Spinal cord (tissue), 10 donors: ENCODE data around the gene NEURL1. TPM values are rescaled to one million over a fixed set of nuclear protein-coding genes. Genes with fewer than 3 reads are reported as not detected.
"Not testable (repeated sequence)": the region's sequence is repeated elsewhere in the genome, so short reads cannot be mapped to it uniquely, and the experiment has no call there.

ENCODE experiments used
- DNase-seq, 6 donors: peaks; one replicate each; pipeline versions ENCODE4 v3.0.0 to v3.0.0-alpha.2; 2013 to 2015; ENCODE audit warnings: low spot score in 6 of 6, low read depth in 4 of 6
- H3K27ac ChIP-seq: one replicate; pipeline ENCODE4 v1.5.1; 2013; ENCODE audit warnings: low read depth, low read length, control low read depth
- H3K27me3 ChIP-seq: one replicate; pipeline ENCODE4 v1.6.1; 2013; ENCODE audit warnings: low read length; ENCODE audit not compliant: control insufficient read depth, insufficient read depth
- H3K36me3 ChIP-seq: one replicate; pipeline ENCODE4 v1.6.1; 2013; ENCODE audit warnings: low read length; ENCODE audit not compliant: control insufficient read depth, insufficient read depth
- H3K4me1 ChIP-seq: one replicate; pipeline ENCODE4 v1.6.1; 2013; ENCODE audit warnings: low read length; ENCODE audit not compliant: control insufficient read depth, insufficient read depth
- H3K4me3 ChIP-seq: one replicate; pipeline ENCODE4 v1.5.1; 2013; ENCODE audit warnings: low read depth, low read length, control low read depth
- H3K9me3 ChIP-seq: one replicate; pipeline ENCODE4 v1.6.1; 2013; ENCODE audit warnings: low read length; ENCODE audit not compliant: control insufficient read depth, insufficient read depth
- WGBS: methylation state at CpG from one replicate; pipeline ENCODE4 v1.1.5; 2013; ENCODE audit warnings: missing lambda C conversion rate; ENCODE audit not compliant: insufficient coverage; 5-methylcytosine and 5-hydroxymethylcytosine counted together
- polyA plus RNA-seq, 2 donors: library from polyadenylated mRNA; unstranded; fragments of 120-200 nt; gene quantifications; one replicate each; pipeline ENCODE4 v1.2.1, GENCODE V29; 2013; ENCODE audit not compliant: insufficient read length in 2 of 2
- total RNA-seq, 2 donors: library from RNA; depleted of rRNA in 1 of 2; stranded (reverse); fragments of 120-200 nt in 1 of 2; fragments of >200 nt in 1 of 2; gene quantifications; one replicate each; pipeline versions ENCODE4 v1.2.3 to v1.2.4, GENCODE V29; 2013 to 2014
- donor health status: healthy.

Gene NEURL1
- total and polyA plus RNA-seq, 4 donors, result 7.3 to 34.8 (median 18.2) TPM

GRCh38 chr10:103603382-103603781 lies 109.9 kb downstream of the NEURL1 start:
- Histone ChIP-seq H3K4me3 (no peak overlapping the region), H3K9me3 (no peaks in the 10 kb centered on the region), H3K27me3 (no peaks in the 10 kb centered on the region), H3K36me3 (peaks cover 36% of the 10 kb centered on the region), H3K27ac (no peak overlapping the region), H3K4me1 (peaks cover 20% of the 10 kb centered on the region)
- no peak for DNase-seq
- 96% methylated on average over 23 of the region's 23 CpGs for WGBS

- Histone ChIP-seq H3K27me3 (no peaks in the 10 kb centered on the region), H3K9me3 (no peaks in the 10 kb centered on the region), H3K4me1 (peaks cover 5% of the 10 kb centered on the region), H3K27ac (no peak overlapping the region), H3K4me3 (no peak overlapping the region), H3K36me3 (peaks cover 31% of the 10 kb centered on the region)
- peak in 1 of 6 donors; percentile 41 for DNase-seq
- WGBS, result 92% methylated on average over 12 of the region's 12 CpGs
Observed at GRCh38 chr10:103605359-103606096, 112.0 kb downstream of the NEURL1 start.

GRCh38 chr10:103606097-103606438 lies 112.6 kb downstream of the NEURL1 start:
- H3K36me3 ChIP-seq, result peaks cover 34% of the 10 kb centered on the region
- not testable (repeated sequence) for H3K9me3 ChIP-seq, H3K27ac ChIP-seq, DNase-seq, H3K4me1 ChIP-seq, H3K27me3 ChIP-seq, H3K4me3 ChIP-seq
- 83% methylated on average over 1 of the region's 1 CpG for WGBS

GRCh38 chr10:103607051-103607450 lies 113.5 kb downstream of the NEURL1 start:
- not testable (repeated sequence) for H3K27ac ChIP-seq, H3K27me3 ChIP-seq, H3K4me1 ChIP-seq, H3K4me3 ChIP-seq, DNase-seq, H3K9me3 ChIP-seq
- peaks cover 29% of the 10 kb centered on the region for H3K36me3 ChIP-seq
- 96% methylated on average over 15 of the region's 32 CpGs for WGBS

GRCh38 chr10:103608056-103608455 lies 114.6 kb downstream of the NEURL1 start:
- H3K27ac ChIP-seq, H3K4me3 ChIP-seq, H3K9me3 ChIP-seq, H3K27me3 ChIP-seq, H3K4me1 ChIP-seq, DNase-seq: not testable (repeated sequence)
- WGBS, result 87% methylated on average over 5 of the region's 11 CpGs
- H3K36me3 ChIP-seq, result peaks cover 25% of the 10 kb centered on the region

- Histone ChIP-seq H3K4me1 (peaks cover under 1% of the 10 kb centered on the region), H3K4me3 (no peak overlapping the region), H3K36me3 (peaks cover 19% of the 10 kb centered on the region), H3K27me3 (no peaks in the 10 kb centered on the region), H3K9me3 (no peaks in the 10 kb centered on the region), H3K27ac (no peak overlapping the region)
- 86% methylated on average over 5 of the region's 8 CpGs for WGBS
- DNase-seq, result no peak
Observed at GRCh38 chr10:103609231-103610082, 116.0 kb downstream of the NEURL1 start.

GRCh38 chr10:103610083-103610472 lies 116.6 kb downstream of the NEURL1 start:
- H3K27ac ChIP-seq, result no peak overlapping the region
- no peaks in the 10 kb centered on the region for H3K9me3 ChIP-seq
- no peak for DNase-seq
- WGBS, result 0% methylated on average over 1 of the region's 2 CpGs
- peaks cover 19% of the 10 kb centered on the region for H3K36me3 ChIP-seq
- H3K27me3 ChIP-seq, result no peaks in the 10 kb centered on the region
- H3K4me1 ChIP-seq, result peaks cover 7% of the 10 kb centered on the region
- no peak overlapping the region for H3K4me3 ChIP-seq

GRCh38 chr10:103610921-103611511 lies 117.5 kb downstream of the NEURL1 start:
- H3K27ac ChIP-seq, result no peak overlapping the region
- H3K4me1 ChIP-seq, result peaks cover 13% of the 10 kb centered on the region
- DNase-seq, result no peak
- no peaks in the 10 kb centered on the region for H3K9me3 ChIP-seq
- 67% methylated on average over 8 of the region's 9 CpGs for WGBS
- H3K36me3 ChIP-seq, result peaks cover 19% of the 10 kb centered on the region
- H3K27me3 ChIP-seq, result no peaks in the 10 kb centered on the region
- no peak overlapping the region for H3K4me3 ChIP-seq

- H3K4me1 ChIP-seq, result peaks cover 28% of the 10 kb centered on the region
- no peak overlapping the region for H3K27ac ChIP-seq
Observed at GRCh38 chr10:103612462-103613365, 119.2 kb downstream of the NEURL1 start.

More at GRCh38 chr10:103612462-103613365, 119.2 kb downstream of the NEURL1 start:
- H3K27me3 ChIP-seq, result no peaks in the 10 kb centered on the region
- H3K36me3 ChIP-seq, result peaks cover 28% of the 10 kb centered on the region
- no peak overlapping the region for H3K4me3 ChIP-seq
- H3K9me3 ChIP-seq, result no peaks in the 10 kb centered on the region
- WGBS, result 89% methylated on average over 10 of the region's 17 CpGs
- DNase-seq, result no peak
